ENCODE results near the gene ATP11B.

The ATP11B gene

GRCh38 chr3:182792901-182793662 lies at the start of gene ATP11B:
TSS of gene ATP11B (plus strand) at chr3:182793504. CDS start at chr3:182793760, 256 bp downstream.
- Histone ChIP-seq H3K9me3 (ENCODE audit: control insufficient read depth, low read length) (no peaks in the 10 kb centered on the region), H3K27me3 (replicated peaks; ENCODE audit: control insufficient read depth, insufficient read depth, low read length) (peaks cover 5% of the 10 kb centered on the region), H3K36me3 (ENCODE audit: control insufficient read depth, insufficient read depth, low read length, severe bottlenecking) (no peaks in the 10 kb centered on the region), H3K9ac (ENCODE audit: low read length) (peak within 1 kb of the TSS; percentile 93), H3K4me1 (ENCODE audit: control insufficient read depth, insufficient read depth, low read length) (peaks cover 15% of the 10 kb centered on the region), H3K4me3 (ENCODE audit: low read length) (peak within 1 kb of the TSS; percentile 85)
- peak; percentile 84 for DNase-seq (ENCODE audit: low read depth)

DNA sequence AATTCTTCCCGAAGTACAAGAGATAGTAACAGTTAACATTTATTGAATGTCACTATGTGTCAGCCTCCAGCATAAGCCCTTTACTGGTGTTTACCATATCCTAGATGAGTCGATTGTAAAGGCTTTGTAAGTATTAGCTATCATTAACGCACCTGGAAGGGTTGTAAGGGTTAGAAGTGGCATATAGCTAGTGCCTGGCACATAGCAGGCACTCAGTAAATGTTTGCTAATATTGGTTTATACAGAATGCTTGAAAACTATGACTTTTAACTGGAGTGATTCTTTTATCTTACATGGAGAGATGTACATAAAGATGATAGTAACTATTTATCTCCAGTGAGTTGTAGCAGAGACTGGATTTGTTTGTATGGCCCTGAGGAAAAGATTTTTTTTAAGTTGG lies 46.3 kb upstream of the ATP11B start:
- no peak for DNase-seq (ENCODE audit: low read depth)
- no peaks in the 10 kb centered on the region for H3K36me3 ChIP-seq (ENCODE audit: control insufficient read depth, insufficient read depth, low read length, severe bottlenecking)

DNA sequence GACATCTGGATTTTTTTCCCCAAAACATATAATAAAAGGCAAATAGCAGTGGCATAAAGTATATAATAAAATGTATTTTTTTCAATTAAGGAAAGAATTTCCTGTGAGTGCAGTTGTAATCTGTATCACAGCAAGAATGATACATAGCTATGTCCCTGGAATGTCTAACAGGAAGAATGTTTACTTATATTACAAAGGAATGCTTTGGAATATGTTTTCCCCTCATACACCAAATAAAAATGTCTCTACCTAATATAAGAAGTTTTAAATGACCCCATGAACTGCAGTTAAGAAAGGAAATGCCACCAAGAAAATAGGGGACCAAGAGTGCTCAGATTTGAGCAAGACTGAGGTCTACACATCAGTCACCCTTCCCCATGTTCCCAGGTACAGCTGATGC lies 38.0 kb upstream of the ATP11B start:
- Histone ChIP-seq H3K9me3 (ENCODE audit: control insufficient read depth, low read length) (peaks cover 4% of the 10 kb centered on the region), H3K27me3 (replicated peaks; ENCODE audit: control insufficient read depth, insufficient read depth, low read length) (no peaks in the 10 kb centered on the region), H3K4me3 (ENCODE audit: low read length) (no peak overlapping the region), H3K36me3 (ENCODE audit: control insufficient read depth, insufficient read depth, low read length, severe bottlenecking) (no peaks in the 10 kb centered on the region), H3K4me1 (ENCODE audit: control insufficient read depth, insufficient read depth, low read length) (peaks cover 2% of the 10 kb centered on the region), H3K9ac (ENCODE audit: low read length) (no peak overlapping the region)
- peak; percentile 52 for DNase-seq (ENCODE audit: low read depth)

More for the DNA sequence above, 46.3 kb upstream of the ATP11B start:
- Histone ChIP-seq H3K27me3 (replicated peaks; ENCODE audit: control insufficient read depth, insufficient read depth, low read length) (no peaks in the 10 kb centered on the region), H3K4me3 (ENCODE audit: low read length) (no peak overlapping the region), H3K9ac (ENCODE audit: low read length) (no peak overlapping the region), H3K4me1 (ENCODE audit: control insufficient read depth, insufficient read depth, low read length) (no peaks in the 10 kb centered on the region), H3K9me3 (ENCODE audit: control insufficient read depth, low read length) (peaks cover 2% of the 10 kb centered on the region)

DNA sequence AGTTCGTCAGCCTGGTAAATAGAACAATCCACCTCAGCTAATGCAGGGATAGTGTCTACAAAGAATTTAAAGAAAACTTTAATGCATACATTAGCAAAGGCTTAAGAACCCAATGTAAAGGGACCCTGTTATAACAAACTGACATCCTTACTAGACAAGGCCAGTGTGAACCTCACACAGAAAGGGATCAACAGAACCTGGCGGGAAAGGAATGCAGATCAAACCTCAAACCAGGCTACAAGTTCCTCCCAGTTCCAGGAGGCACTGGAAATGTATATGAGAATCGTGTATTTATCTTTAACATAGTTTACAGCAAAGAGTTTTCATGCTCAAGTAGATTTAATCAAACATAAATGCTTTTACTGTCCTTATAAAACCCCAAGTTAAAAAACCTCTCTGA lies 37.6 kb upstream of the ATP11B start:
- Histone ChIP-seq H3K9ac (ENCODE audit: low read length) (no peak overlapping the region), H3K4me1 (ENCODE audit: control insufficient read depth, insufficient read depth, low read length) (peaks cover 2% of the 10 kb centered on the region), H3K4me3 (ENCODE audit: low read length) (no peak overlapping the region), H3K36me3 (ENCODE audit: control insufficient read depth, insufficient read depth, low read length, severe bottlenecking) (no peaks in the 10 kb centered on the region), H3K27me3 (replicated peaks; ENCODE audit: control insufficient read depth, insufficient read depth, low read length) (no peaks in the 10 kb centered on the region), H3K9me3 (ENCODE audit: control insufficient read depth, low read length) (peaks cover 4% of the 10 kb centered on the region)
- DNase-seq (ENCODE audit: low read depth): peak; percentile 25

DNA sequence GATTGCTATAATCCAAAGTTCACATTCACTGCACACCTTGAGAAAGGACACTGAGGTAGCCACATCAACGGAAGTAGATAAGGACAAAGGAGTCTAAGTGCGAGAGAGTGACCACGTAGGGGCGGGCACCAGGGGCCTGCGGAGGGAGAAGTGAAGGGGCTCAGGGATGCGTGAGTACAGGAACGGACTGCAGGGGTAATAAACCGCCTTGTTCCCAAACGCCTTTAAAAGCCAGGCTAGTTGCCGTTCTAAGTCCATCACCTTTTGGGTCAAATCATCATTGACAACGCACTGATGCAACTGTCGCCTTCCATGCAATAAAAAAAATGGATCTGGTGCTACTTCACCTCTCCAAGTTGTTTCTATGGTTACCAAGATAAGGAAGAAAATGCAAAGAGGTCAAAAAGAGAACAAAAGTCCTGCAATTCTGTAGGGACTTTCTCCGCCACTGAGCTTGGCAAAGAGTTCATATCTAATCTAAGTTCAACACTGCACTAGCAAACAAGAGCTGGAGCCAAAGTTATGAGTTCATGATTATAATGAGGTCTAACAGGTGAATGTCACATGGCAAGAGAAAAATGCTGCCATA lies 32.6 kb upstream of the ATP11B start:
- Histone ChIP-seq H3K36me3 (ENCODE audit: control insufficient read depth, insufficient read depth, low read length, severe bottlenecking) (no peaks in the 10 kb centered on the region), H3K9me3 (ENCODE audit: control insufficient read depth, low read length) (no peaks in the 10 kb centered on the region), H3K4me1 (ENCODE audit: control insufficient read depth, insufficient read depth, low read length) (no peaks in the 10 kb centered on the region), H3K9ac (ENCODE audit: low read length) (no peak overlapping the region), H3K27me3 (replicated peaks; ENCODE audit: control insufficient read depth, insufficient read depth, low read length) (no peaks in the 10 kb centered on the region), H3K4me3 (ENCODE audit: low read length) (no peak overlapping the region)
- DNase-seq (ENCODE audit: low read depth): no peak

- H3K4me1 ChIP-seq (ENCODE audit: control insufficient read depth, insufficient read depth, low read length): no peaks in the 10 kb centered on the region
- H3K9ac ChIP-seq (ENCODE audit: low read length): no peak overlapping the region
- no peak for DNase-seq (ENCODE audit: low read depth)
- no peaks in the 10 kb centered on the region for H3K36me3 ChIP-seq (ENCODE audit: control insufficient read depth, insufficient read depth, low read length, severe bottlenecking)
- H3K9me3 ChIP-seq (ENCODE audit: control insufficient read depth, low read length): no peaks in the 10 kb centered on the region
- H3K4me3 ChIP-seq (ENCODE audit: low read length): no peak overlapping the region
- no peaks in the 10 kb centered on the region for H3K27me3 ChIP-seq (replicated peaks; ENCODE audit: control insufficient read depth, insufficient read depth, low read length)
Observed at GRCh38 chr3:182763896-182764295, 29.4 kb upstream of the ATP11B start.

- Histone ChIP-seq H3K9ac (ENCODE audit: low read length) (no peak overlapping the region), H3K9me3 (ENCODE audit: control insufficient read depth, low read length) (no peaks in the 10 kb centered on the region), H3K27me3 (replicated peaks; ENCODE audit: control insufficient read depth, insufficient read depth, low read length) (no peaks in the 10 kb centered on the region), H3K36me3 (ENCODE audit: control insufficient read depth, insufficient read depth, low read length, severe bottlenecking) (no peaks in the 10 kb centered on the region), H3K4me3 (ENCODE audit: low read length) (no peak overlapping the region), H3K4me1 (ENCODE audit: control insufficient read depth, insufficient read depth, low read length) (no peaks in the 10 kb centered on the region)
- no peak for DNase-seq (ENCODE audit: low read depth)
Observed at GRCh38 chr3:182765287-182765686, 28.0 kb upstream of the ATP11B start.

DNA sequence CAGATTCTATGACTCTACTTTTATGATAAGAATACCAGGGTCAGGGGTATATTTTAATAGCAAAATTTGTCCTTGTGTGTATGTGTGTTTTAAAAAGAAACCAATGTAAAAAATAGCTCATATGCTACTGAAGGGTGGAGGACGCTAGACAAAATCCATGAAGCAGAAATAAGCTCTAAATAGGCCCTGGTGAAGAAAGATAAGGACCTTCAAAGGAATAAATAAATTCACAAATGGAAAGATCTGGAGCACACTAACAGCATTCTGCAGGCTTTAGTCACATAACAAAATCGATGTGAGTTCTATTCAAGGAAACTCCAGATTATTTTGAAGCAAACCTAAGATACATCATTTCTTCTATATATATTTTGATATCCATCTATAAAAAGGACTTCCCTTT lies 27.2 kb upstream of the ATP11B start:
- Histone ChIP-seq H3K9me3 (ENCODE audit: control insufficient read depth, low read length) (no peaks in the 10 kb centered on the region), H3K27me3 (replicated peaks; ENCODE audit: control insufficient read depth, insufficient read depth, low read length) (no peaks in the 10 kb centered on the region), H3K9ac (ENCODE audit: low read length) (no peak overlapping the region), H3K36me3 (ENCODE audit: control insufficient read depth, insufficient read depth, low read length, severe bottlenecking) (no peaks in the 10 kb centered on the region), H3K4me1 (ENCODE audit: control insufficient read depth, insufficient read depth, low read length) (no peaks in the 10 kb centered on the region), H3K4me3 (ENCODE audit: low read length) (no peak overlapping the region)
- DNase-seq (ENCODE audit: low read depth): no peak

GRCh38 chr3:182768413-182768812 lies 24.9 kb upstream of the ATP11B start:
- no peaks in the 10 kb centered on the region for H3K9me3 ChIP-seq (ENCODE audit: control insufficient read depth, low read length)
- no peaks in the 10 kb centered on the region for H3K27me3 ChIP-seq (replicated peaks; ENCODE audit: control insufficient read depth, insufficient read depth, low read length)
- DNase-seq (ENCODE audit: low read depth): no peak
- H3K9ac ChIP-seq (ENCODE audit: low read length): no peak overlapping the region
- H3K36me3 ChIP-seq (ENCODE audit: control insufficient read depth, insufficient read depth, low read length, severe bottlenecking): no peaks in the 10 kb centered on the region
- H3K4me1 ChIP-seq (ENCODE audit: control insufficient read depth, insufficient read depth, low read length): no peaks in the 10 kb centered on the region
- no peak overlapping the region for H3K4me3 ChIP-seq (ENCODE audit: low read length)

DNA sequence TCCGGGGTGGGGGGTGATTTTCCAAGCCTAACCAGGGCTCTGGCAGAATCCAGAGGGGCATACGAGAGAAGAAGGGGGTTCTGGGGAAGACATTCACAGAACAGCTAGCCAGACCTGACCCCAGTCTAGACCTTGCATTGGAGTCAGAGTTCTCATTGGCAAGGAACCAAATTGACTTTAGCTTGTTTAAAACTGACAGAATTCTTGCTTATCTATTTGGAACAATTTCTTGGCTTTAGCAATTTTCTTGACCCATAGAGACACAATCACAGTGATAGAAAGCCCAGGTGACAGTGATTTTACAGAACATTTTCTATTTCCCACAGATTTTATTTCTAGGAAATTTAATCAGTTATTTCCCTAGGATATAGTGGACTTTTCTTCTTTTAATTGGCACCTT lies 23.6 kb upstream of the ATP11B start:
- no peak overlapping the region for H3K4me3 ChIP-seq (ENCODE audit: low read length)
- no peaks in the 10 kb centered on the region for H3K9me3 ChIP-seq (ENCODE audit: control insufficient read depth, low read length)
- H3K27me3 ChIP-seq (replicated peaks; ENCODE audit: control insufficient read depth, insufficient read depth, low read length): no peaks in the 10 kb centered on the region
- no peaks in the 10 kb centered on the region for H3K36me3 ChIP-seq (ENCODE audit: control insufficient read depth, insufficient read depth, low read length, severe bottlenecking)
- no peak overlapping the region for H3K9ac ChIP-seq (ENCODE audit: low read length)
- H3K4me1 ChIP-seq (ENCODE audit: control insufficient read depth, insufficient read depth, low read length): no peaks in the 10 kb centered on the region
- DNase-seq (ENCODE audit: low read depth): no peak

- Histone ChIP-seq H3K4me3 (ENCODE audit: low read length) (no peak overlapping the region), H3K4me1 (ENCODE audit: control insufficient read depth, insufficient read depth, low read length) (no peaks in the 10 kb centered on the region), H3K27me3 (replicated peaks; ENCODE audit: control insufficient read depth, insufficient read depth, low read length) (no peaks in the 10 kb centered on the region), H3K9ac (ENCODE audit: low read length) (no peak overlapping the region), H3K36me3 (ENCODE audit: control insufficient read depth, insufficient read depth, low read length, severe bottlenecking) (no peaks in the 10 kb centered on the region), H3K9me3 (ENCODE audit: control insufficient read depth, low read length) (no peaks in the 10 kb centered on the region)
- no peak for DNase-seq (ENCODE audit: low read depth)
Observed at GRCh38 chr3:182782149-182782548, 11.2 kb upstream of the ATP11B start.

Data from adipocyte (in vitro differentiated cells).